K562 (cell line): ENCODE measurements around the gene IGF1R.

ENCODE experiments used
- CHD2 ChIP-seq: IDR thresholded peaks from 2 replicates; pipeline ENCODE4 v1.6.1; 2011; ENCODE audit warnings: low read depth, low read length
- JUND ChIP-seq, 2 experiments: IDR thresholded peaks; 2 replicates in 1 of 2; 3 replicates in 1 of 2; pipeline ENCODE4 v1.6.1; 2011; ENCODE audit warnings: borderline replicate concordance in 2 of 2, low read depth in 2 of 2, low read length in 2 of 2, improper control_type of control experiment in 1 of 2, missing biosample characterization in 1 of 2, missing genetic modification characterization in 1 of 2, missing genetic modification reagents in 1 of 2
- PRPF4 ChIP-seq: fragments of 200-400 bp; formaldehyde crosslinking; IDR thresholded peaks from one replicate; pipeline ENCODE4 v1.6.1; 2017; ENCODE audit warnings: low read length, low read depth, mild to moderate bottlenecking; ENCODE audit not compliant: insufficient read depth, poor library complexity, severe bottlenecking
- PTBP1 ChIP-seq: fragments of 200-400 bp; formaldehyde crosslinking; IDR thresholded peaks from 2 replicates; pipeline ENCODE4 v1.6.1; 2017; ENCODE audit warnings: low read depth, low read length
- SAP30 ChIP-seq: fragments of 200-600 bp; sonication (generic); IDR thresholded peaks from 2 replicates; pipeline ENCODE4 v1.6.1; 2012; ENCODE audit warnings: borderline replicate concordance, low read depth, mild to moderate bottlenecking, moderate library complexity, low read length, control low read depth, inconsistent platforms; ENCODE audit not compliant: insufficient read depth, poor library complexity, severe bottlenecking
- TEAD4 ChIP-seq, 2 experiments: sonication (generic) in 1 of 2; formaldehyde crosslinking in 1 of 2; IDR thresholded peaks; 2 replicates each; pipeline versions ENCODE4 v1.6.1 to v1.8.0; 2012 to 2022; ENCODE audit warnings: borderline replicate concordance in 1 of 2, inconsistent platforms in 1 of 2, low read length in 1 of 2, mild to moderate bottlenecking in 1 of 2, missing genetic modification reagents in 1 of 2
- ZBTB17 ChIP-seq: fragments of 450-650 bp; formaldehyde crosslinking; IDR thresholded peaks from 2 replicates; pipeline ENCODE4 v1.4.0; 2020; ENCODE audit warnings: mild to moderate bottlenecking
- ZNF274 ChIP-seq: IDR thresholded peaks from 2 replicates; pipeline ENCODE4 v1.6.1; 2011; ENCODE audit warnings: low read depth, mild to moderate bottlenecking, low read length, moderate library complexity, borderline replicate concordance
- ZNF57 ChIP-seq: fragments of 450-650 bp; formaldehyde crosslinking; IDR thresholded peaks from 2 replicates; pipeline ENCODE4 v1.4.0; 2020; ENCODE audit warnings: mild to moderate bottlenecking, moderate library complexity
- ZZZ3 ChIP-seq: fragments of 450-650 bp; IDR thresholded peaks from 2 replicates; pipeline ENCODE4 v1.6.1; 2016; ENCODE audit warnings: antibody characterized with exemption, mild to moderate bottlenecking, moderate library complexity
- TF ChIP-seq, protein P1 (sequence below): fragments of 250-450 bp; sonication (Bioruptor Pico); IDR thresholded peaks from 2 replicates; pipeline ENCODE4 v1.5.0; 2020; ENCODE audit warnings: mild to moderate bottlenecking, borderline replicate concordance
- TF ChIP-seq, protein P2 (sequence below): fragments of 250-450 bp; sonication (Bioruptor Pico); IDR thresholded peaks from 2 replicates; pipeline ENCODE4 v1.4.0; 2020
- TF ChIP-seq, protein P3 (sequence below): sonication (generic); formaldehyde crosslinking; IDR thresholded peaks from 2 replicates; pipeline ENCODE4 v1.8.0; 2022; ENCODE audit warnings: mild to moderate bottlenecking, missing genetic modification reagents, borderline replicate concordance
- TF ChIP-seq, protein P4 (sequence below), 3 experiments: IDR thresholded peaks in 2 of 3; conservative IDR thresholded peaks in 1 of 3; 2 replicates each; pipeline ENCODE4 v1.5.1; 2011 to 2012; ENCODE audit warnings: low read length in 3 of 3, mild to moderate bottlenecking in 3 of 3, control low read depth in 2 of 3, improper control_type of control experiment in 1 of 3, inconsistent platforms in 1 of 3, low read depth in 1 of 3, mixed read lengths in 1 of 3, moderate library complexity in 1 of 3; ENCODE audit not compliant: insufficient read depth in 2 of 3

DNA sequence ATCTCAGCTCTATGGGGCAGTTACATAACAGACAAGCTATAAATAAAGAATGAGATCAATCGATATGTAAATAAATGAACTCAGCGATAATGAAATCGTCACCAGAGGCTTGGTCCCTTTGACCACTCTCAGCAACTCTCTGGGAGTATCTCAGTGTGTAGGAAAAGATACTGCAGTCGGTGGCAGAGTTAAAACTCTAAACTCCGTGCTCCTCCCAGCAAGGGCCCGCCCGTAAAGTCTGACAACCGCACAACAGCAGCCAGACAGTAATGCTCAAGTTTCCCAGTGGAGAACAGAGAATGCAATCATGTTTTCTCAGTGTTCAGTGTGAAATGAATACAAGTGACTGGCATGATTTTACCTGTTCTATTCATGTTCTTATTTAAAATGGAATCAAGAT lies 28.3 kb upstream of the IGF1R start:
- no peak for TF ChIP-seq PRPF4
- TF ChIP-seq, protein P1, sequence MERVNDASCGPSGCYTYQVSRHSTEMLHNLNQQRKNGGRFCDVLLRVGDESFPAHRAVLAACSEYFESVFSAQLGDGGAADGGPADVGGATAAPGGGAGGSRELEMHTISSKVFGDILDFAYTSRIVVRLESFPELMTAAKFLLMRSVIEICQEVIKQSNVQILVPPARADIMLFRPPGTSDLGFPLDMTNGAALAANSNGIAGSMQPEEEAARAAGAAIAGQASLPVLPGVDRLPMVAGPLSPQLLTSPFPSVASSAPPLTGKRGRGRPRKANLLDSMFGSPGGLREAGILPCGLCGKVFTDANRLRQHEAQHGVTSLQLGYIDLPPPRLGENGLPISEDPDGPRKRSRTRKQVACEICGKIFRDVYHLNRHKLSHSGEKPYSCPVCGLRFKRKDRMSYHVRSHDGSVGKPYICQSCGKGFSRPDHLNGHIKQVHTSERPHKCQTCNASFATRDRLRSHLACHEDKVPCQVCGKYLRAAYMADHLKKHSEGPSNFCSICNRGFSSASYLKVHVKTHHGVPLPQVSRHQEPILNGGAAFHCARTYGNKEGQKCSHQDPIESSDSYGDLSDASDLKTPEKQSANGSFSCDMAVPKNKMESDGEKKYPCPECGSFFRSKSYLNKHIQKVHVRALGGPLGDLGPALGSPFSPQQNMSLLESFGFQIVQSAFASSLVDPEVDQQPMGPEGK (CRISPR knock-in tag) = no peak
- TF ChIP-seq TEAD4 (IDR thresholded peaks at IDR 0.05; ENCODE audit: low read length) = no peak
- no peak for TF ChIP-seq TEAD4 (CRISPR knock-in tag; IDR thresholded peaks at IDR 0.05; ENCODE audit: borderline replicate concordance)
- TF ChIP-seq PTBP1 = no peak
- TF ChIP-seq, protein P2, sequence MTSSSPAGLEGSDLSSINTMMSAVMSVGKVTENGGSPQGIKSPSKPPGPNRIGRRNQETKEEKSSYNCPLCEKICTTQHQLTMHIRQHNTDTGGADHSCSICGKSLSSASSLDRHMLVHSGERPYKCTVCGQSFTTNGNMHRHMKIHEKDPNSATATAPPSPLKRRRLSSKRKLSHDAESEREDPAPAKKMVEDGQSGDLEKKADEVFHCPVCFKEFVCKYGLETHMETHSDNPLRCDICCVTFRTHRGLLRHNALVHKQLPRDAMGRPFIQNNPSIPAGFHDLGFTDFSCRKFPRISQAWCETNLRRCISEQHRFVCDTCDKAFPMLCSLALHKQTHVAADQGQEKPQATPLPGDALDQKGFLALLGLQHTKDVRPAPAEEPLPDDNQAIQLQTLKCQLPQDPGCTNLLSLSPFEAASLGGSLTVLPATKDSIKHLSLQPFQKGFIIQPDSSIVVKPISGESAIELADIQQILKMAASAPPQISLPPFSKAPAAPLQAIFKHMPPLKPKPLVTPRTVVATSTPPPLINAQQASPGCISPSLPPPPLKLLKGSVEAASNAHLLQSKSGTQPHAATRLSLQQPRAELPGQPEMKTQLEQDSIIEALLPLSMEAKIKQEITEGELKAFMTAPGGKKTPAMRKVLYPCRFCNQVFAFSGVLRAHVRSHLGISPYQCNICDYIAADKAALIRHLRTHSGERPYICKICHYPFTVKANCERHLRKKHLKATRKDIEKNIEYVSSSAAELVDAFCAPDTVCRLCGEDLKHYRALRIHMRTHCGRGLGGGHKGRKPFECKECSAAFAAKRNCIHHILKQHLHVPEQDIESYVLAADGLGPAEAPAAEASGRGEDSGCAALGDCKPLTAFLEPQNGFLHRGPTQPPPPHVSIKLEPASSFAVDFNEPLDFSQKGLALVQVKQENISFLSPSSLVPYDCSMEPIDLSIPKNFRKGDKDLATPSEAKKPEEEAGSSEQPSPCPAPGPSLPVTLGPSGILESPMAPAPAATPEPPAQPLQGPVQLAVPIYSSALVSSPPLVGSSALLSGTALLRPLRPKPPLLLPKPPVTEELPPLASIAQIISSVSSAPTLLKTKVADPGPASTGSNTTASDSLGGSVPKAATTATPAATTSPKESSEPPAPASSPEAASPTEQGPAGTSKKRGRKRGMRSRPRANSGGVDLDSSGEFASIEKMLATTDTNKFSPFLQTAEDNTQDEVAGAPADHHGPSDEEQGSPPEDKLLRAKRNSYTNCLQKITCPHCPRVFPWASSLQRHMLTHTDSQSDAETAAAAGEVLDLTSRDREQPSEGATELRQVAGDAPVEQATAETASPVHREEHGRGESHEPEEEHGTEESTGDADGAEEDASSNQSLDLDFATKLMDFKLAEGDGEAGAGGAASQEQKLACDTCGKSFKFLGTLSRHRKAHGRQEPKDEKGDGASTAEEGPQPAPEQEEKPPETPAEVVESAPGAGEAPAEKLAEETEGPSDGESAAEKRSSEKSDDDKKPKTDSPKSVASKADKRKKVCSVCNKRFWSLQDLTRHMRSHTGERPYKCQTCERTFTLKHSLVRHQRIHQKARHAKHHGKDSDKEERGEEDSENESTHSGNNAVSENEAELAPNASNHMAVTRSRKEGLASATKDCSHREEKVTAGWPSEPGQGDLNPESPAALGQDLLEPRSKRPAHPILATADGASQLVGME (CRISPR knock-in tag) = no peak
- TF ChIP-seq SAP30 = no peak
- TF ChIP-seq, protein P3, sequence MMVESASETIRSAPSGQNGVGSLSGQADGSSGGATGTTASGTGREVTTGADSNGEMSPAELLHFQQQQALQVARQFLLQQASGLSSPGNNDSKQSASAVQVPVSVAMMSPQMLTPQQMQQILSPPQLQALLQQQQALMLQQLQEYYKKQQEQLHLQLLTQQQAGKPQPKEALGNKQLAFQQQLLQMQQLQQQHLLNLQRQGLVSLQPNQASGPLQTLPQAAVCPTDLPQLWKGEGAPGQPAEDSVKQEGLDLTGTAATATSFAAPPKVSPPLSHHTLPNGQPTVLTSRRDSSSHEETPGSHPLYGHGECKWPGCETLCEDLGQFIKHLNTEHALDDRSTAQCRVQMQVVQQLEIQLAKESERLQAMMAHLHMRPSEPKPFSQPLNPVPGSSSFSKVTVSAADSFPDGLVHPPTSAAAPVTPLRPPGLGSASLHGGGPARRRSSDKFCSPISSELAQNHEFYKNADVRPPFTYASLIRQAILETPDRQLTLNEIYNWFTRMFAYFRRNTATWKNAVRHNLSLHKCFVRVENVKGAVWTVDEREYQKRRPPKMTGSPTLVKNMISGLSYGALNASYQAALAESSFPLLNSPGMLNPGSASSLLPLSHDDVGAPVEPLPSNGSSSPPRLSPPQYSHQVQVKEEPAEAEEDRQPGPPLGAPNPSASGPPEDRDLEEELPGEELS (CRISPR knock-in tag) = no peak
- no peak for TF ChIP-seq ZZZ3
- TF ChIP-seq ZNF57 = no peak
- TF ChIP-seq, protein P4, sequence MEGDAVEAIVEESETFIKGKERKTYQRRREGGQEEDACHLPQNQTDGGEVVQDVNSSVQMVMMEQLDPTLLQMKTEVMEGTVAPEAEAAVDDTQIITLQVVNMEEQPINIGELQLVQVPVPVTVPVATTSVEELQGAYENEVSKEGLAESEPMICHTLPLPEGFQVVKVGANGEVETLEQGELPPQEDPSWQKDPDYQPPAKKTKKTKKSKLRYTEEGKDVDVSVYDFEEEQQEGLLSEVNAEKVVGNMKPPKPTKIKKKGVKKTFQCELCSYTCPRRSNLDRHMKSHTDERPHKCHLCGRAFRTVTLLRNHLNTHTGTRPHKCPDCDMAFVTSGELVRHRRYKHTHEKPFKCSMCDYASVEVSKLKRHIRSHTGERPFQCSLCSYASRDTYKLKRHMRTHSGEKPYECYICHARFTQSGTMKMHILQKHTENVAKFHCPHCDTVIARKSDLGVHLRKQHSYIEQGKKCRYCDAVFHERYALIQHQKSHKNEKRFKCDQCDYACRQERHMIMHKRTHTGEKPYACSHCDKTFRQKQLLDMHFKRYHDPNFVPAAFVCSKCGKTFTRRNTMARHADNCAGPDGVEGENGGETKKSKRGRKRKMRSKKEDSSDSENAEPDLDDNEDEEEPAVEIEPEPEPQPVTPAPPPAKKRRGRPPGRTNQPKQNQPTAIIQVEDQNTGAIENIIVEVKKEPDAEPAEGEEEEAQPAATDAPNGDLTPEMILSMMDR (IDR thresholded peaks at IDR 0.05 in 2 of 3, conservative IDR thresholded peaks at IDR 0.05 in 1 of 3; ENCODE audit: insufficient read depth in 2 of 3, low read depth in 1 of 3, low read length in 3 of 3) = no peak
- TF ChIP-seq ZNF274 = no peak
- no peak for TF ChIP-seq JUND (IDR thresholded peaks at IDR 0.05; ENCODE audit: borderline replicate concordance, low read depth, low read length)
- TF ChIP-seq JUND (tag; IDR thresholded peaks at IDR 0.05; ENCODE audit: borderline replicate concordance, low read depth, low read length) = no peak
- no peak for TF ChIP-seq ZBTB17 (CRISPR knock-in tag)
- no peak for TF ChIP-seq CHD2
